ENCODE data around the gene TRIOBP. TPM values are rescaled to one million over a fixed set of nuclear protein-coding genes. Genes with fewer than 3 reads are reported as not detected.

TRIOBP gene
- total RNA-seq, 1 donor from 2014 or later: 68.9 TPM

DNA sequence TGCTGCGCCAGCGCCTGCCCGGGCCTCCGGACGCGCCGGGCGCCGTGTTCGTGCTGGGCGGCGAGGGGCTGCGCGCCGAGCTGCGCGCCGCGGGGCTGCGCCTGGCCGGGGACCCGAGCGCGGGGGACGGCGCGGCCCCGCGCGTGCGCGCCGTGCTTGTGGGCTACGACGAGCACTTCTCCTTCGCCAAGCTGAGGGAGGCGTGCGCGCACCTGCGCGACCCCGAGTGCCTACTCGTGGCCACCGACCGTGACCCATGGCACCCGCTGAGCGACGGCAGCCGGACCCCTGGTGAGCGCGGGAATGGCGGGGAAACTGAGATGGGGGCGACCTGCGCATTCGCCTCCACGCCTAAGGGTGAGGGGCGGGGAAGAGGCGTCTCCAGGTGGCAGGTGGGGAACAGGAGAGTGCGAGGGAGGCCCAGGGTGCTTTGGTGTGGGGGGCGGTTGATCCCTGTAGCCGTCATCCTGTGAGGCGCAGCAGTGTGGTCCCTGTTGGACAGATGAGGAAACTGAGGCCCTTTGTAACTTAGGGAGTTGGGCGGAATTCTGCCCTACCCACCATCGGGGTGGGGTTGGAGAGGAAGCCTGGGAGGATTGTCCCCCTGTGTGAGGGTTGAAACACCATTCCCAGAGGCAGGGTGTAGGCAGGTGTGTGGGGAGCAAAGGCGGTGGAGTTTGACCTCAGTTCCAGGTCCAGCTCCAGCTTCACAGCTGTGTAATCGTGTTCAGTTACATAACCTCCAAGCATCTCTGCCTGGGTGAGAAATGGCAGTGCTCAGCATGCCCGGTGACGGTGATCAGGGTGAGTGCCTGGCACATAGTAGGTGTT, 37.6 kb upstream of the TRIOBP start:
- H3K27me3 ChIP-seq (ENCODE audit: control insufficient read depth, insufficient read depth, low read length): no peaks in the 10 kb centered on the region
- TF ChIP-seq, protein P1, sequence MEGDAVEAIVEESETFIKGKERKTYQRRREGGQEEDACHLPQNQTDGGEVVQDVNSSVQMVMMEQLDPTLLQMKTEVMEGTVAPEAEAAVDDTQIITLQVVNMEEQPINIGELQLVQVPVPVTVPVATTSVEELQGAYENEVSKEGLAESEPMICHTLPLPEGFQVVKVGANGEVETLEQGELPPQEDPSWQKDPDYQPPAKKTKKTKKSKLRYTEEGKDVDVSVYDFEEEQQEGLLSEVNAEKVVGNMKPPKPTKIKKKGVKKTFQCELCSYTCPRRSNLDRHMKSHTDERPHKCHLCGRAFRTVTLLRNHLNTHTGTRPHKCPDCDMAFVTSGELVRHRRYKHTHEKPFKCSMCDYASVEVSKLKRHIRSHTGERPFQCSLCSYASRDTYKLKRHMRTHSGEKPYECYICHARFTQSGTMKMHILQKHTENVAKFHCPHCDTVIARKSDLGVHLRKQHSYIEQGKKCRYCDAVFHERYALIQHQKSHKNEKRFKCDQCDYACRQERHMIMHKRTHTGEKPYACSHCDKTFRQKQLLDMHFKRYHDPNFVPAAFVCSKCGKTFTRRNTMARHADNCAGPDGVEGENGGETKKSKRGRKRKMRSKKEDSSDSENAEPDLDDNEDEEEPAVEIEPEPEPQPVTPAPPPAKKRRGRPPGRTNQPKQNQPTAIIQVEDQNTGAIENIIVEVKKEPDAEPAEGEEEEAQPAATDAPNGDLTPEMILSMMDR (IDR thresholded peaks at IDR 0.05; ENCODE audit: insufficient read depth, low read length, poor library complexity, severe bottlenecking): no peak
- peak overlapping the region; percentile 73 for H3K4me3 ChIP-seq (ENCODE audit: low read depth, low read length)
- no peak for DNase-seq (ENCODE audit: low read depth)
- H3K36me3 ChIP-seq (ENCODE audit: control insufficient read depth, insufficient read depth, low read length): no peaks in the 10 kb centered on the region

DNA sequence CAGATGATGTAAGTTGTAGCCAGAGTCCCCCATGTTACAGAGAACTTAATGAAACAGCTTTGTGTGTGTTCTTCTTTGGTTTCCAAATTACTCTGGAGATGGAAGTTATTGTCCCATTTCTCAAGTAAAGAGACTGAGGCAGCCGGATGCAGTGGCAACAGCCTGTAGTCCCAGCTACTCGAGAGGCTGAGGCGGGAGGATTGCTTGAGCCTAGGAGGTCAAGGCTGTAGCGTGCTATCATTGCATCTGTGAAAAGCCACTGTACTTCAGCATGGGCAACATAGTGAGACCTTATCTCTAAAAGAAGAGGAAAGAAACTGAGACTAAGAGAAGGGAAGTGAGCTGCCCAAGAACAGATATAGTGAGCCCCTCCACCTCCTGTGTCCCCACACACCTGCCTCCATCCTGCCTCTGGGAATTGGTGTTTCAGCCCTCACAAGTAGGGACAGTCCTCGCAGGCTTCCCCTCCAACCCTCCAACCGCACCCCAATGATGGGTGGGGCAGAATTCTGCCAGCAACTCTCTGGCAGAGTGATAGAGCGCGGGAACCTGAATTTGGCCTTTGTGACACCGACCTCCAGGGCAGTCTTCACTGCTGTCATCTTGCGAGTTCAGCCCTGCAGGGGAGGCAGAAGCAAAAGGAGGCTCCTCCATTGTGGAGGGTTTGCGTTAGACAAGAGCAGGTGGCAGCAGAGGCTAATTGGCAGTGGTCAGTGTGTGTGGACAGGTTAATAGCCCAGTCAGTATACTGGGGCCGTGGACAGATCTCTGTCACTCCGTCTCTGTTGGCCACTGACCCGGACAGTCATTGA, 36.7 kb upstream of the TRIOBP start:
- Histone ChIP-seq H3K27me3 (ENCODE audit: control insufficient read depth, insufficient read depth, low read length) (no peaks in the 10 kb centered on the region), H3K4me3 (ENCODE audit: low read depth, low read length) (peak overlapping the region; percentile 73)
- no peak for DNase-seq (ENCODE audit: low read depth)

DNA sequence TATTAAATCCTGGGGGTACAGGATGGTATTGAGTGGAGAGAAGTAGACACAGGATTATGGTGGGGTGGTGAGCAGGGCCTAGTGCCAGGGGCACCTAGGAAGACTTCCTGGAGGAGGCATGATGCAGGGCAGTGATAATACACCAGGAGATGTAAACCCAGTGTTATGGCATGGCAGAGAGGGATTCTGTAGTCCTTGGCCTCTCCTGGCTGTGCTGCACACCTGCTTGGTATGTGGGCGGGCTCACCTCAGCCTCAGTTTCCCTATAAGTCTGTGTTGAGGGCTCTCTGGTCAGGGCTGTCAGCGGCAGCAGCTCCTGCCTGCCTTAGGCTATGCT, 36.2 kb upstream of the TRIOBP start:
- Histone ChIP-seq H3K36me3 (ENCODE audit: control insufficient read depth, insufficient read depth, low read length) (peaks cover under 1% of the 10 kb centered on the region), H3K4me3 (ENCODE audit: low read depth, low read length) (no peak overlapping the region), H3K27me3 (ENCODE audit: control insufficient read depth, insufficient read depth, low read length) (no peaks in the 10 kb centered on the region)
- no peak for DNase-seq (ENCODE audit: low read depth)
- TF ChIP-seq, protein P1 (IDR thresholded peaks at IDR 0.05; ENCODE audit: insufficient read depth, low read length, poor library complexity, severe bottlenecking): no peak

More for the DNA sequence above, 36.7 kb upstream of the TRIOBP start:
- no peaks in the 10 kb centered on the region for H3K36me3 ChIP-seq (ENCODE audit: control insufficient read depth, insufficient read depth, low read length)
- TF ChIP-seq, protein P1 (IDR thresholded peaks at IDR 0.05; ENCODE audit: insufficient read depth, low read length, poor library complexity, severe bottlenecking): no peak

DNA sequence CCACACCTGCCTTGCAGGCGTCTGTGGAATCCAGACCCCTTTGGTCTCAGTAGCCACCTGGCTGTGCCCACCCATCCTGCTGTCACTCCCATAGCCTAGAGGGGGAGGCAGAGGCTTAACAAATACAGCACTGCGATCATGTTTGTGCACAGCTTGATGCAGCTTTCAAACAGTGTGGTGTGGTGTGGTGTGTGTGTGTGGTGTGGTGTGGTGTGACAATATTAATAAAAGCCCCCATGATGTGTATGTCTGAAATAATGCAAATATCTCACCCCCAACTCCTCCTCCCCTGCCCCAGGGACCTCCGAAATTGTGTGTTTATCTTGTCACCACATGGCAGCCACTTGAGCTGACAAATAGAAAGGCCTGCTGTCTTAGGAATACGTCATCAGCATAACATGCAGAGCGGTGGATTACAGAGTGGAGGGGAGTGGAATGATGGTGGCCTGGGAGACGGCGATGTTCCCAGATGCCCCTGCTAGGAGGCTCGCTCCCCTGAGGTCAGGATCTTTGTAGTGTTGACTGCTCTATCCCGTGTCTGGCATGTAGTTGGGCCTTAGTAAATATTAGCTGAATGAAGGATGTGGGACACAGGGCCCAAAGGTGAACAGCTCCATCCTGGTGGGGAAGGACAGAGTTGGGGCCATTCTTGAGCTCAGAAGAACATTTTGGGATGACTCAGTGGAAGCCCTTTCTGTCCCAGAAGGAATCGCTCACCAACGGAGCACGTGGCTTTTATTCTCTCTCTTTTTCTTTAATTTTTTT, 35.5 kb upstream of the TRIOBP start:
- no peak overlapping the region for H3K4me3 ChIP-seq (ENCODE audit: low read depth, low read length)
- DNase-seq (ENCODE audit: low read depth): no peak

DNA sequence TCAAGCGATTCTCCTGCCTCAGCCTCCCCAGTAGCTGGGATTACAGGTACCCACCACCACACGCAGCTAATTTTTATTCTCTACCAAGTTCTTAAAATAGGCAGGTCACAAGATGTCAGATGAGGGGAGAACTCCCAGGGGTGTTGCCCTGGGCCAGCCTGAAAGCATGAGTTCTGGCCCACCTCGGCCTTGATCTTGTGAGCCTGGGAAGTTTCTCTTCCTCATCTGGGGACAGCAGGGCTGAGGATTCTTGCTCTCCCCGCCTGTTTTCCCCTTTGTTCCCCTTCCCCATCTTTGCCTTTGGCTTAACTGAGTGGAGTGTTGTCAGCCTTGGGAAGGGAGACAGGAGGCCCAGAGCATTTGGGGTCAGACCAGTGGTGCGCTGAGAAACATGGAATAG, 34.8 kb upstream of the TRIOBP start:
- no peak for DNase-seq (ENCODE audit: low read depth)
- peaks cover 1% of the 10 kb centered on the region for H3K36me3 ChIP-seq (ENCODE audit: control insufficient read depth, insufficient read depth, low read length)
- no peaks in the 10 kb centered on the region for H3K27me3 ChIP-seq (ENCODE audit: control insufficient read depth, insufficient read depth, low read length)
- no peak overlapping the region for H3K4me3 ChIP-seq (ENCODE audit: low read depth, low read length)
- TF ChIP-seq, protein P1 (IDR thresholded peaks at IDR 0.05; ENCODE audit: insufficient read depth, low read length, poor library complexity, severe bottlenecking): no peak

More for the DNA sequence above, 35.5 kb upstream of the TRIOBP start:
- TF ChIP-seq, protein P1 (IDR thresholded peaks at IDR 0.05; ENCODE audit: insufficient read depth, low read length, poor library complexity, severe bottlenecking): peak; percentile 57
- H3K36me3 ChIP-seq (ENCODE audit: control insufficient read depth, insufficient read depth, low read length): peaks cover 1% of the 10 kb centered on the region
- H3K27me3 ChIP-seq (ENCODE audit: control insufficient read depth, insufficient read depth, low read length): no peaks in the 10 kb centered on the region

Data from kidney epithelial cell (primary cell).